AG10803 (cell line): Measurements from ENCODE around the gene NFATC2.

ENCODE experiments used
- DNase-seq: peaks from one replicate; pipeline ENCODE4 v3.0.0; 2010; ENCODE audit warnings: low read depth
- H3K4me3 ChIP-seq: 2 replicates; pipeline ENCODE4 v1.5.1; 2011; ENCODE audit warnings: mild to moderate bottlenecking, low read length, control low read depth
- TF ChIP-seq, protein P1 (sequence below): conservative IDR thresholded peaks from 2 replicates; pipeline ENCODE4 v1.5.1; 2011; ENCODE audit warnings: mild to moderate bottlenecking, low read length, control low read depth, inconsistent platforms

NFATC2 gene

DNA sequence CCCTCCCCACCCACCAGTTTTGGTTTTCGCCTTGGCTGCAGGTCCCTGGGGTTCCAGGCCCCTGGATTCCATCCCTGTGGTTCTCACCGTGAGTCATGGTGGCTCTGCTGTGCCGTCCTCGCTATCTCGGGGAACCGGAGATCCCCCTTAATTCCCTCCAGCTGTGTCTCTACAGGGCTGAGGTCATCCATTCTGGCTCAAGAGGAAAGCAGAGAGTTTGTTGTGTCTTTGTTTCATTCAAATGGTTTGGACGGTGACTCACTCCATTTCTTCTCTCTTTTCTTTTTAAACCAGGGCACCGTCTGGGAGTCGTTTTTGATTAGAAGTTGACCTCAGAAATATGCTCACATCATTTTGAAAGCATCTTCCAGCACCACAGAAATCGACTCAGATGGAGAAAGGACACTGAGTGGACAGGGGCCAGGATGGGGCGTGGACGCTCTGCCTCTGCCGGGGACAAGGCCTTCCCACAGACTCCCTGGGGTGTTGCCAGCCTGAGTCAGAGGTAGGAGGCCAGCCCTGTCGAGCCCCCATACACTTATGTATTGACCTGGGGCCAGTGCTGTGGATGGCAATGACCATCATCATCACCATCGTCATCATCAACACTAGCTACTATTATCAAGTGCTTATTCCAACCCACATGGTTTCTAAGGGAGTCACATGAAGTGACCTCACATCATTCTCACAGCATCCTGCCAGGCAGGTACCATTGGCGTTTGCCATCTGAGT lies 176.2 kb downstream of the NFATC2 start:
- peak overlapping the region; percentile 9; the same call in 1 of the 2 replicates for H3K4me3 ChIP-seq
- TF ChIP-seq, protein P1, sequence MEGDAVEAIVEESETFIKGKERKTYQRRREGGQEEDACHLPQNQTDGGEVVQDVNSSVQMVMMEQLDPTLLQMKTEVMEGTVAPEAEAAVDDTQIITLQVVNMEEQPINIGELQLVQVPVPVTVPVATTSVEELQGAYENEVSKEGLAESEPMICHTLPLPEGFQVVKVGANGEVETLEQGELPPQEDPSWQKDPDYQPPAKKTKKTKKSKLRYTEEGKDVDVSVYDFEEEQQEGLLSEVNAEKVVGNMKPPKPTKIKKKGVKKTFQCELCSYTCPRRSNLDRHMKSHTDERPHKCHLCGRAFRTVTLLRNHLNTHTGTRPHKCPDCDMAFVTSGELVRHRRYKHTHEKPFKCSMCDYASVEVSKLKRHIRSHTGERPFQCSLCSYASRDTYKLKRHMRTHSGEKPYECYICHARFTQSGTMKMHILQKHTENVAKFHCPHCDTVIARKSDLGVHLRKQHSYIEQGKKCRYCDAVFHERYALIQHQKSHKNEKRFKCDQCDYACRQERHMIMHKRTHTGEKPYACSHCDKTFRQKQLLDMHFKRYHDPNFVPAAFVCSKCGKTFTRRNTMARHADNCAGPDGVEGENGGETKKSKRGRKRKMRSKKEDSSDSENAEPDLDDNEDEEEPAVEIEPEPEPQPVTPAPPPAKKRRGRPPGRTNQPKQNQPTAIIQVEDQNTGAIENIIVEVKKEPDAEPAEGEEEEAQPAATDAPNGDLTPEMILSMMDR: no peak
- peak; percentile 100 for DNase-seq

DNA sequence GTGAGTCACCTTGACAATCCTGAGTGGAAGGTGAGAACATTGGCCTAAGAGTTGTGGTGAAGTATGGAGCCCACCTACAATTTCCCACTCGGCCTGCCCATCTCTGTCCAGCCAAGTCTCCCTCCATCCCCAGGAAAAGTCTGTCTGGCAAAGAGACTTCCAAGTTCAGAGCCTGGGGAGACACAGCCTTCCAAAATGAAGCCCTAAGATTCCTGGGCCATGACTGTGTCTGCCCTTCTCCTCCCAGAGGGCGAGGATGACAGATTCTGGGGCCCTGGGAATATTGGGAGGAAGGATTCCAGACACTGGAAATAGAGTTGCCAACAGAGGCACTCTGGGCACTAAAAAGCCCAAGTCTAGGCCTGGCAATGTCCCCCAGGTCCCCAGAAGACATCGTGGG lies 176.8 kb downstream of the NFATC2 start:
- TF ChIP-seq, protein P1: no peak
- DNase-seq: peak; percentile 95
- H3K4me3 ChIP-seq: peak overlapping the region; percentile 9; the same call in 1 of the 2 replicates

DNA sequence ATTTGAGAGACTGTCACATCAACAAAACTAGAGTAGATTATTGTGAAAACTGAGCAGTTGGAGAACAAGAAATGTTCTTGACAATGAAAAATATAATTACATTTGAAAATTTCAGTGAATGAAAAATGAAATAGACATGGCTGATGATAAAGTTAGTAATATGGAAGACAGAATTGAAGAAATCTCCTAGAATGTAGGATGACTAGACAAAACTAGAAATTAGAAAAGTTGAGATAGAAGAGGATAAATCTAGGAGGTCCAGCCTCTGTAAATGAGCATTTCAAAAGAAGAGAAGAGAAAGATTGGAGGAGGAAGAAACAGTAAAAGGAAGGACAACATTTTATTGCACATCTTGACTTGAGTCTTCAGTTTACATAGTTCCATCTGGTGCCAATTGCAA lies 178.7 kb downstream of the NFATC2 start:
- TF ChIP-seq, protein P1: no peak
- H3K4me3 ChIP-seq: no peak overlapping the region
- no peak for DNase-seq

DNA sequence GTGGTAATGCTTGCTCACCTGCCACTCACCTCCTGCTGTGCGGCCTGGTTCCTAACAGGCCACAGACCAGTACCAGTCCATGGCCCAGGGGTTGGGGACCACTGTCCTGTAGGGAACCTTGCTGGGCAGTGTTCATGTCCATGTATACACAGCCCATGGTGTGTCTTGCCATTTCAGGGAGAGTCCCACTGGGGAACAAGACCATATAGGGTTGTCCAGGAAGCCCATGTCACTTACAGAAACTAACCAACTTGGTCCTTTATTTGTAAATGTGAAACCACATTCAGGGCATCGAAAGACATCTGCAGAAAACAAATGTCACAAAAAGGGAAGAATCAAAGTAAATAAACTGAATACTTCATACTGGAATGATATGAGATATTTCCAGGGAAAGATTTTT lies 179.1 kb downstream of the NFATC2 start:
- no peak overlapping the region for H3K4me3 ChIP-seq
- TF ChIP-seq, protein P1: no peak
- DNase-seq: no peak

DNA sequence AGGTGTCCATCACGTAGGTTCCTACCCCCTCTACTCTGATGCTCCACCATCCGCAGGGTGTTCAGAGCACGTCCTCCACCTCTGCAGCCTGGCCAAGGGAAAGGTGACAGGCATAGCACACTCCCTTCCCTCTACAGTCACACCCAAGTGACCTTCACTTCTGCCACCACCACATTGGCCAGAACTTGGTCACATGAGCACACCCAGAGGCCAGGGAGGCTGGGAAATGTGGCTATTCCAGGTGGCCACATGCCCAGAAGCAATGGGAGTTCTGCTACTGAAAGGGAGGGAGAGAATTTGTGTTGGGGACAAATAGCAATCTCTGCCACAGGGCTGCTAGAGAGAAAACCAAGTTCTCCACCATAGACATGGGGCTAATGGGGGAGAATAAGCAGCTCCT lies 180.3 kb downstream of the NFATC2 start:
- DNase-seq: no peak
- TF ChIP-seq, protein P1: no peak

DNA sequence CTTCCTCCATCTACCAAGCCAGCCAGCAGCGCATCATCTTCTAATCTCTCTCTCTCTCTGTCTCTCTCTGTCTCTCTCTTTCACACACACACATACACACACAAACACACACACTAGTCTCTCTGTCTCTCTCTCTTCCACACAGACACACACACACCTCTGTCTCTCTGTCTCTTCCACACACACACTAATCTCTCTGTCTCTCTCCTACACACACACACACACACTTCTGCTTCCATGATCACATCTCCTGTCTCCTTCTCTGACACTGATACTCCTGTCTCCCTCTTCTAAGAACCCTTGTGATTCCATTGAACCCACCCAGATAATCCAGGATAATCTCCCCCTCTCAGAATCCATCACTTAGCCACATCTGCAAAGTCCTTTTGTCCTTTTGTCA lies 181.3 kb downstream of the NFATC2 start:
- TF ChIP-seq, protein P1: no peak
- H3K4me3 ChIP-seq: no peak overlapping the region
- no peak for DNase-seq

More for the DNA sequence above, 180.3 kb downstream of the NFATC2 start:
- H3K4me3 ChIP-seq: no peak overlapping the region

DNA sequence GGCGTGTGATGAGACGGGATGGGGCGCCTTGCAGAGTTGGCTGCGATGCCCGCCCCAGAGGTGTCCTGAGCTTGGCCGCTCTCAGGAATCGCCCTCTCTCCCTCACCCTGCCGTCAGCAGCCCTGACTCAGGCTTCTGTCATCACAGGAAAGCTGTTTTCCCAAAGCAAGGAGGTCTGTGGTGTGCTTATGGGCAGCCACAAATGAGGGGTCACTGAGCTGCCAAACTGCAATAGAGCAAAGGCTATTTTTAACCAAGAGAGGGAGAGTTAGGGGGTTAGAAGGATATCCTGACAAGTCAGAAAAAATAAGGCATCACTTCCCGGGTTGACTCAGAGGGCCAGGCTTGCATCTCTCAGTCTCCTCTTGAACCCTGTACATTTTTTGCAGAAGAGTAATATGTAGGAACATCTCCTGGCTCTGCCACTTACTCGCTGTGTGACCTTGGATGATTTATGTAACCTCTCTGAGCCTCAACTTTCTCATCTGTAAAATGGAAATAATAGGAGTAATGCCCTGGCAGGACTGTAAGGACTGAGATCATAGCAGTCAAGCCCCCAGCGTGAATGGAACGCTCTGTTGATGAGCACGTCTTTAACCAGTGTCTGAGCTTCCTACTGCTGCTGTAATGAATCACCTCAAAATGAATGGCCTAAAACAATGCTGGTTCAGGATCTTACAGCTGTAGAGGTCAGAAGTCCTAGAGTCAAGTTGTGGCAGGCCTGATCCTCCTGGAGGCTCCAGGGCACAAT lies 181.9 kb downstream of the NFATC2 start:
- peak; percentile 98 for DNase-seq
- TF ChIP-seq, protein P1: no peak; the same call in 1 of the 2 replicates
- no peak overlapping the region for H3K4me3 ChIP-seq
